Neural progenitor cell (in vitro differentiated cells): ENCODE results near the gene MCM5. TPM values are rescaled to one million over a fixed set of nuclear protein-coding genes. Genes with fewer than 3 reads are reported as not detected.
"Not testable (repeated sequence)": the region's sequence is repeated elsewhere in the genome, so short reads cannot be mapped to it uniquely, and the experiment has no call there.

Source experiments
- DNase-seq: peaks from one replicate; pipeline ENCODE4 v3.0.0-alpha.2; 2016; ENCODE audit warnings: low spot score
- H2AFZ ChIP-seq: fragments of 200-600 bp; sonication (generic); replicated peaks from 2 replicates; pipeline ENCODE4 v1.6.1; 2016; ENCODE audit warnings: antibody characterized with exemption
- H3F3A ChIP-seq: fragments of 200-600 bp; sonication (generic); 2 replicates; pipeline ENCODE4 v1.6.1; 2016; ENCODE audit warnings: antibody characterized with exemption, low read depth
- H3K27ac ChIP-seq: fragments of 200-600 bp; sonication (generic); 2 replicates; pipeline ENCODE4 v1.5.1; 2016; ENCODE audit warnings: mild to moderate bottlenecking
- H3K27me3 ChIP-seq: fragments of 200-600 bp; sonication (generic); 2 replicates; pipeline ENCODE4 v1.6.1; 2016; ENCODE audit warnings: mild to moderate bottlenecking, moderate library complexity
- H3K36me3 ChIP-seq: fragments of 200-600 bp; sonication (generic); 2 replicates; pipeline ENCODE4 v1.5.1; 2016
- H3K4me1 ChIP-seq: fragments of 200-600 bp; sonication (generic); 2 replicates; pipeline ENCODE4 v1.6.1; 2016; ENCODE audit warnings: mixed run types
- H3K4me2 ChIP-seq: fragments of 200-600 bp; sonication (generic); 2 replicates; pipeline ENCODE4 v1.6.1; 2016
- H3K4me3 ChIP-seq: fragments of 200-600 bp; sonication (generic); 2 replicates; pipeline ENCODE4 v1.5.1; 2016
- H3K79me2 ChIP-seq: fragments of 200-600 bp; sonication (generic); 2 replicates; pipeline ENCODE4 v1.6.1; 2016; ENCODE audit warnings: low read depth
- H3K9ac ChIP-seq: fragments of 200-600 bp; sonication (generic); 2 replicates; pipeline ENCODE4 v1.6.1; 2016
- H3K9me3 ChIP-seq: fragments of 200-600 bp; sonication (generic); 2 replicates; pipeline ENCODE4 v1.5.1; 2016; ENCODE audit warnings: low read depth
- H4K20me1 ChIP-seq: fragments of 200-600 bp; sonication (generic); 2 replicates; pipeline ENCODE4 v1.6.1; 2016; ENCODE audit warnings: low read depth
- H3K27ac Mint-ChIP-seq: 3 replicates; pipeline ENCODE4 v1.8.0; 2021; ENCODE audit warnings: mixed read lengths
- H3K27me3 Mint-ChIP-seq: 2 replicates; pipeline ENCODE4 v1.8.0; 2022; ENCODE audit warnings: low read depth, mild to moderate bottlenecking, inconsistent platforms, moderate library complexity, mixed read lengths; ENCODE audit not compliant: insufficient read depth
- H3K36me3 Mint-ChIP-seq: 3 replicates; pipeline ENCODE4 v1.8.0; 2021; ENCODE audit warnings: mixed read lengths
- H3K4me1 Mint-ChIP-seq: 3 replicates; pipeline ENCODE4 v1.8.0; 2021; ENCODE audit warnings: mixed read lengths
- H3K4me3 Mint-ChIP-seq: 3 replicates; pipeline ENCODE4 v1.8.0; 2021; ENCODE audit warnings: mild to moderate bottlenecking, moderate library complexity, mixed read lengths
- H3K9me3 Mint-ChIP-seq: 3 replicates; pipeline ENCODE4 v1.8.0; 2020; ENCODE audit warnings: mixed read lengths
- CTCF ChIP-seq: fragments of 200-600 bp; sonication (generic); IDR thresholded peaks from 2 replicates; pipeline ENCODE4 v1.5.1; 2017; ENCODE audit warnings: antibody characterized with exemption, mild to moderate bottlenecking
- EZH2 ChIP-seq: fragments of 200-600 bp; sonication (generic); IDR thresholded peaks from 2 replicates; pipeline ENCODE4 v1.6.1; 2017; ENCODE audit warnings: antibody characterized with exemption, mild to moderate bottlenecking, moderate library complexity
- EZH2phosphoT487 ChIP-seq: fragments of 200-600 bp; sonication (generic); IDR thresholded peaks from 2 replicates; pipeline ENCODE4 v1.6.1; 2017; ENCODE audit warnings: antibody characterized with exemption
- total RNA-seq: library from RNA; depleted of rRNA; stranded (reverse); fragments of >200 nt; gene quantifications from 2 replicates; pipeline ENCODE4 v1.2.3, GENCODE V29; 2015; ENCODE audit warnings: low replicate concordance

The MCM5 gene
- total RNA-seq, 1 donor from 2014 or later: 131 TPM

DNA sequence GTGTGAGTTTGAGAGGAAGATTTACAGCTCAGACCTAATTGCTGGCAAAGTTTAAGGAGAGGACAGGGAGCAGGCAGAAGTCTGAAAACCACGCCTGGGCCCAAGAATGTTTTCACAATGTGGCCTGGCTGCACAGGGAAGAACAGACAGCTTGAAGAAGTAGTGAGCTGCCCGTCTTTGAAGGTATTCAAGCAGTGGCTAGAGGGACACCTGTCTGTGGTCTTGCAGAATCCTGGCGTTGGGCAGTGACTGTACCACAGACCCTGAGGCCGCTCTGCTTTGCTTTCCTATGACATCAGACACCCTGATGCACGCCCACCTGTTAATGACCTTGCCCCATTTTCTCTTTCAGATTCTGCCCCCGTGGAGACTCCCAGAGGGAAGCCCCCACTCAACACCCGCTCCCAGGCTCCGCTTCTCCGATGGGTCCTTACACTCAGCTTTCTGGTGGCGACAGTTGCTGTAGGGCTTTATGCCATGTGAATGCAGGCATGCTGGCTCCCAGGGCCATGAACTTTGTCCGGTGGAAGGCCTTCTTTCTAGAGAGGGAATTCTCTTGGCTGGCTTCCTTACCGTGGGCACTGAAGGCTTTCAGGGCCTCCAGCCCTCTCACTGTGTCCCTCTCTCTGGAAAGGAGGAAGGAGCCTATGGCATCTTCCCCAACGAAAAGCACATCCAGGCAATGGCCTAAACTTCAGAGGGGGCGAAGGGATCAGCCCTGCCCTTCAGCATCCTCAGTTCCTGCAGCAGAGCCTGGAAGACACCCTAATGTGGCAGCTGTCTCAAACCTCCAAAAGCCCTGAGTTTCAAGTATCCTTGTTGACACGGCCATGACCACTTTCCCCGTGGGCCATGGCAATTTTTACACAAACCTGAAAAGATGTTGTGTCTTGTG lies 6.6 kb upstream of the MCM5 start:
- H4K20me1 ChIP-seq: no peaks in the 10 kb centered on the region
- Mint-ChIP-seq H3K4me3 (no peak overlapping the region), H3K9me3 (no peaks in the 10 kb centered on the region), H3K36me3 (no peaks in the 10 kb centered on the region), H3K27ac (peak overlapping the region; percentile 15), H3K27me3 (peaks cover 3% of the 10 kb centered on the region), H3K4me1 (peaks cover 22% of the 10 kb centered on the region)
- H3K9me3 ChIP-seq: no peaks in the 10 kb centered on the region
- DNase-seq: no peak
- no peak overlapping the region for H3K9ac ChIP-seq
- no peaks in the 10 kb centered on the region for H3K36me3 ChIP-seq
- no peak overlapping the region for H3K4me2 ChIP-seq
- peaks cover 9% of the 10 kb centered on the region for H3F3A ChIP-seq
- no peak for TF ChIP-seq EZH2phosphoT487
- TF ChIP-seq EZH2: no peak
- no peak for TF ChIP-seq CTCF
- no peak overlapping the region for H3K27ac ChIP-seq
- no peaks in the 10 kb centered on the region for H3K27me3 ChIP-seq
- no peak overlapping the region for H2AFZ ChIP-seq
- H3K4me1 ChIP-seq: no peaks in the 10 kb centered on the region
- H3K4me3 ChIP-seq: no peak overlapping the region
- no peaks in the 10 kb centered on the region for H3K79me2 ChIP-seq

GRCh38 chr22:35394011-35394312 lies 6.0 kb upstream of the MCM5 start:
- H4K20me1 ChIP-seq: no peaks in the 10 kb centered on the region
- TF ChIP-seq EZH2 (no peak), CTCF (no peak), EZH2phosphoT487 (no peak)
- Mint-ChIP-seq H3K4me1 (peaks cover 25% of the 10 kb centered on the region), H3K9me3 (no peaks in the 10 kb centered on the region), H3K4me3 (no peak overlapping the region), H3K36me3 (no peaks in the 10 kb centered on the region), H3K27ac (peak overlapping the region; percentile 50), H3K27me3 (peaks cover 3% of the 10 kb centered on the region)
- H3K9me3 ChIP-seq: no peaks in the 10 kb centered on the region
- no peak overlapping the region for H2AFZ ChIP-seq
- no peak overlapping the region for H3K9ac ChIP-seq
- peaks cover 9% of the 10 kb centered on the region for H3F3A ChIP-seq
- H3K27ac ChIP-seq: no peak overlapping the region
- H3K4me3 ChIP-seq: no peak overlapping the region
- H3K36me3 ChIP-seq: no peaks in the 10 kb centered on the region
- no peak overlapping the region for H3K4me2 ChIP-seq
- H3K79me2 ChIP-seq: no peaks in the 10 kb centered on the region
- no peaks in the 10 kb centered on the region for H3K4me1 ChIP-seq
- DNase-seq: no peak
- no peaks in the 10 kb centered on the region for H3K27me3 ChIP-seq

- no peaks in the 10 kb centered on the region for H3K9me3 ChIP-seq
- no peaks in the 10 kb centered on the region for H4K20me1 ChIP-seq
- Mint-ChIP-seq H3K36me3 (no peaks in the 10 kb centered on the region), H3K4me3 (no peak overlapping the region), H3K27me3 (peaks cover 3% of the 10 kb centered on the region), H3K27ac (peak overlapping the region; percentile 42), H3K9me3 (no peaks in the 10 kb centered on the region), H3K4me1 (peaks cover 30% of the 10 kb centered on the region)
- no peak for TF ChIP-seq CTCF
- no peak for TF ChIP-seq EZH2phosphoT487
- no peak for TF ChIP-seq EZH2
- peaks cover 9% of the 10 kb centered on the region for H3F3A ChIP-seq
- no peaks in the 10 kb centered on the region for H3K36me3 ChIP-seq
- no peak overlapping the region for H3K27ac ChIP-seq
- no peak overlapping the region for H3K4me2 ChIP-seq
- no peak overlapping the region for H2AFZ ChIP-seq
- no peak overlapping the region for H3K9ac ChIP-seq
- H3K4me3 ChIP-seq: no peak overlapping the region
- H3K79me2 ChIP-seq: no peaks in the 10 kb centered on the region
- DNase-seq: no peak
- no peaks in the 10 kb centered on the region for H3K4me1 ChIP-seq
- no peaks in the 10 kb centered on the region for H3K27me3 ChIP-seq
These were observed 5.0 kb upstream of the MCM5 start for GRCh38 chr22:35394810-35395563.

DNA sequence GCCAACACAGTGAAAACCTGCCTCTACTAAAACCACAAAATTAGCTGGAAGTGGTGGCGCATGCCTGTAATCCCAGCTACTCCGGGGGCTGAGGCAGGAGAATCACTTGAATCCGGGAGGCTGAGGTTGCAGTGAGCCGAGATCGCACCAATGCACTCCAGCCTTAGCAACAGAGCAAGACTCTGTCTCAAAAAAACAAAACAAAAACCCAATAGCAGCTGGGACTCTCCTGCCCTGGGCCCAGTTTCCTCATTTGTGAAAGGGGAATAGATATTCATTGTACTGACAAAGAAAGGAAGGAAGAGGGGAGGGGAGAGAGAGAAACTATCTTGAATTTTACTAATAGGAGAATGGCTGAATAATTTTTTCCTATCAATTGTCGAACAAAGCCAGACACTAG lies 3.3 kb upstream of the MCM5 start:
- H3K27ac Mint-ChIP-seq: peak overlapping the region; percentile 91
- H3K4me3 ChIP-seq, H3K36me3 ChIP-seq, H4K20me1 ChIP-seq, H3K36me3 Mint-ChIP-seq, DNase-seq, H3K4me3 Mint-ChIP-seq, H3K9ac ChIP-seq, H3K4me2 ChIP-seq, H3F3A ChIP-seq, H3K9me3 Mint-ChIP-seq, H3K27me3 Mint-ChIP-seq, H3K9me3 ChIP-seq, H3K27me3 ChIP-seq: not testable (repeated sequence)
- Histone ChIP-seq H3K79me2 (peaks cover 16% of the 10 kb centered on the region), H2AFZ (peak overlapping the region; percentile 53), H3K27ac (peak overlapping the region; percentile 14), H3K4me1 (peaks cover 11% of the 10 kb centered on the region)
- peaks cover 40% of the 10 kb centered on the region for H3K4me1 Mint-ChIP-seq
